GM12873 (cell line): Measurements from ENCODE around the gene BAZ1B.

ENCODE experiments used
- CTCF ChIP-seq: IDR thresholded peaks from 2 replicates; pipeline ENCODE4 v1.5.1; 2012; ENCODE audit warnings: low read depth, mild to moderate bottlenecking, moderate library complexity, low read length, control low read depth; ENCODE audit not compliant: insufficient read depth; ENCODE audit errors: missing control alignments

Gene BAZ1B

GRCh38 chr7:73544678-73545077, 22.6 kb upstream of the BAZ1B start:
- TF ChIP-seq CTCF: no peak

GRCh38 chr7:73541722-73542121, 19.6 kb upstream of the BAZ1B start:
- TF ChIP-seq CTCF: no peak

- no peak for TF ChIP-seq CTCF
Measured at GRCh38 chr7:73539709-73540108, 17.6 kb upstream of the BAZ1B start.

GRCh38 chr7:73537051-73537450, 15.0 kb upstream of the BAZ1B start:
- no peak for TF ChIP-seq CTCF

GRCh38 chr7:73536479-73536878, 14.4 kb upstream of the BAZ1B start:
- no peak for TF ChIP-seq CTCF

- TF ChIP-seq CTCF: no peak
Measured at GRCh38 chr7:73533742-73534141, 11.6 kb upstream of the BAZ1B start.

- no peak for TF ChIP-seq CTCF
Measured at GRCh38 chr7:73532224-73532623, 10.1 kb upstream of the BAZ1B start.

GRCh38 chr7:73530800-73531199, 8.7 kb upstream of the BAZ1B start:
- no peak for TF ChIP-seq CTCF
